ENCODE results near the gene OPTN.

GRCh38 chr10:13158401-13158800 is 58.4 kb downstream of the OPTN start:
- TF ChIP-seq, protein P1, sequence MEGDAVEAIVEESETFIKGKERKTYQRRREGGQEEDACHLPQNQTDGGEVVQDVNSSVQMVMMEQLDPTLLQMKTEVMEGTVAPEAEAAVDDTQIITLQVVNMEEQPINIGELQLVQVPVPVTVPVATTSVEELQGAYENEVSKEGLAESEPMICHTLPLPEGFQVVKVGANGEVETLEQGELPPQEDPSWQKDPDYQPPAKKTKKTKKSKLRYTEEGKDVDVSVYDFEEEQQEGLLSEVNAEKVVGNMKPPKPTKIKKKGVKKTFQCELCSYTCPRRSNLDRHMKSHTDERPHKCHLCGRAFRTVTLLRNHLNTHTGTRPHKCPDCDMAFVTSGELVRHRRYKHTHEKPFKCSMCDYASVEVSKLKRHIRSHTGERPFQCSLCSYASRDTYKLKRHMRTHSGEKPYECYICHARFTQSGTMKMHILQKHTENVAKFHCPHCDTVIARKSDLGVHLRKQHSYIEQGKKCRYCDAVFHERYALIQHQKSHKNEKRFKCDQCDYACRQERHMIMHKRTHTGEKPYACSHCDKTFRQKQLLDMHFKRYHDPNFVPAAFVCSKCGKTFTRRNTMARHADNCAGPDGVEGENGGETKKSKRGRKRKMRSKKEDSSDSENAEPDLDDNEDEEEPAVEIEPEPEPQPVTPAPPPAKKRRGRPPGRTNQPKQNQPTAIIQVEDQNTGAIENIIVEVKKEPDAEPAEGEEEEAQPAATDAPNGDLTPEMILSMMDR (IDR thresholded peaks at IDR 0.05; ENCODE audit: low read length) = no peak
- no peak for TF ChIP-seq EZH2 (IDR thresholded peaks at IDR 0.05; ENCODE audit: borderline replicate concordance, low read length)

Measured in OCI-LY1 (cell line).